ENCODE measurements around the gene DHRSX.

DNA sequence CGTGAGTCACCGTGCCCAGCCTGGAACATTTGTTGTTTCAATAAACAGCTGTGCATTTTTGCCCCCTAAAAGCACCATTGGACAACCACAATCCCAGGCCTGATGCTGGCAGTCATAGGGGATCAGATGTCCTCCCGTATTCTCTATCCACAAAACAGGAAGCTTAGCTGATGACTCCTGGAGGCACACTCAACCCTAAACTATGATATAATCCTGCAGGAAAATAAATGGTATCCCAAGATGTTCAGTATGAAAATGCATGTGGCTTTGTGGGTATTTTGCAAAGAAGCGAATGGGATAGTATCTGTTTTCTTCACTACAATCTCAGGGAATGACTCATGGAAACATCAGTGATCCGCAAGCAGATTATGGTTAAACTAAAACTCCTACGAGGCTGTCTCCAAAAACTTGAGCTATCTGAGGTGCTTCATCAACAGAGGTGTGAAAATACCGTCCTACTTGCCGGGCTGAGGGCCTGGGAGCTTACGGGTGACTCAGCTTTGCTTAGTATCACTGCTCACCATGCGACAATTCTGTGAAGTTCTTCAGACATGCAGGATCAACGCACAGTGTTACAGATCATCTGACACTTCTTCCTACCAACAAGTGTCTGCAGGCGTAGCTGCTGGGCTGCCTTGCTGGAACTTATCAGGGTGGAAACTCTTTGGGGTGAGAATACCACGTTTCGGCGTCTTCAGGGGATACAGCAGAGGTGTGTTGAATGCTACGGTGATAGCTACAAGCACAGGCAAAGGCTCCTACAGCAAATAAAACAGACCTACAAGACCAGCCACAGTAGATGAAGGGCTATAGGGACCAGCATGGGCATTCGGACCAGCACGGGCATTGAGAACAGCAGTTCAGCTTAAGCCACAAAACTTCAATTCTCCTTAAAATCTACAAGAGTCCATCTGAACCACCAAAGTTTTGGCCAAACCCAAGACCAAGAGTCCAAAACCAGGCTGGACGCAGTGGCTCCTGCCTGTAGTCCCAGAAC is 148.5 kb downstream of the DHRSX start:
- no peak for TF ChIP-seq EZH2 (IDR thresholded peaks at IDR 0.05; ENCODE audit: borderline replicate concordance)
- TF ChIP-seq CTCF (IDR thresholded peaks at IDR 0.05; ENCODE audit: poor library complexity): no peak
